Astrocyte (in vitro differentiated cells and primary cell): Measurements from ENCODE around the gene RTL5. TPM values are rescaled to one million over a fixed set of nuclear protein-coding genes. Genes with fewer than 3 reads are reported as not detected.
A peak's percentile ranks its signal among the peaks of the same experiment; 100 is the strongest.

ENCODE experiments used
- DNase-seq: peaks from one replicate; pipeline ENCODE4 v3.0.0-alpha.2; 2010; ENCODE audit warnings: low read depth
- FAIRE-seq: peaks from 2 replicates; lab custom pipeline; 2011; peaks lifted over from hg19 to GRCh38; lab: Jason Lieb, UNC
- H2AFZ ChIP-seq: 2 replicates; pipeline ENCODE4 v1.6.0; 2012; ENCODE audit warnings: low read depth, low read length, inconsistent platforms
- H3K27ac ChIP-seq: 2 replicates; pipeline ENCODE4 v1.5.1; 2011; ENCODE audit warnings: low read depth, low read length, inconsistent platforms
- H3K27me3 ChIP-seq: 2 replicates; pipeline ENCODE4 v1.6.0; 2011; ENCODE audit warnings: low read length, inconsistent platforms; ENCODE audit not compliant: insufficient read depth
- H3K36me3 ChIP-seq: 2 replicates; pipeline ENCODE4 v1.5.1; 2011; ENCODE audit warnings: low read length, inconsistent platforms; ENCODE audit not compliant: insufficient read depth
- H3K4me1 ChIP-seq: 2 replicates; pipeline ENCODE4 v1.5.1; 2011; ENCODE audit warnings: low read length, inconsistent platforms; ENCODE audit not compliant: insufficient read depth
- H3K4me2 ChIP-seq: 2 replicates; pipeline ENCODE4 v1.6.0; 2012; ENCODE audit warnings: low read length, inconsistent platforms
- H3K4me3 ChIP-seq: 2 replicates; pipeline ENCODE4 v1.5.1; 2011; ENCODE audit warnings: low read depth, mild to moderate bottlenecking, low read length, inconsistent platforms; ENCODE audit not compliant: insufficient read depth
- H3K79me2 ChIP-seq: 2 replicates; pipeline ENCODE4 v1.6.0; 2012; ENCODE audit warnings: mild to moderate bottlenecking, low read length, inconsistent platforms; ENCODE audit not compliant: insufficient read depth
- H3K9ac ChIP-seq: 2 replicates; pipeline ENCODE4 v1.6.0; 2012; ENCODE audit warnings: mild to moderate bottlenecking, low read length, inconsistent platforms
- H3K9me3 ChIP-seq: 2 replicates; pipeline ENCODE4 v1.5.1; 2012; ENCODE audit warnings: low read depth, mild to moderate bottlenecking, low read length, inconsistent platforms; ENCODE audit not compliant: insufficient read depth
- H4K20me1 ChIP-seq: 2 replicates; pipeline ENCODE4 v1.6.0; 2012; ENCODE audit warnings: low read length, inconsistent platforms; ENCODE audit not compliant: insufficient read depth
- H3K27ac Mint-ChIP-seq: one replicate; pipeline ENCODE4 v1.8.0; 2021; ENCODE audit warnings: mild to moderate bottlenecking, mixed read lengths; ENCODE audit not compliant: unreplicated experiment
- H3K27me3 Mint-ChIP-seq: one replicate; pipeline ENCODE4 v1.8.0; 2021; ENCODE audit warnings: low read depth, mixed read lengths; ENCODE audit not compliant: unreplicated experiment
- H3K36me3 Mint-ChIP-seq: one replicate; pipeline ENCODE4 v1.8.0; 2021; ENCODE audit warnings: low read depth, mixed read lengths; ENCODE audit not compliant: unreplicated experiment
- H3K4me1 Mint-ChIP-seq: one replicate; pipeline ENCODE4 v1.8.0; 2021; ENCODE audit warnings: low read depth, mixed read lengths; ENCODE audit not compliant: unreplicated experiment
- H3K4me3 Mint-ChIP-seq: one replicate; pipeline ENCODE4 v1.8.0; 2021; ENCODE audit warnings: mild to moderate bottlenecking, moderate library complexity, mixed read lengths; ENCODE audit not compliant: unreplicated experiment
- H3K9me3 Mint-ChIP-seq: one replicate; pipeline ENCODE4 v1.8.0; 2021; ENCODE audit warnings: mild to moderate bottlenecking, mixed read lengths; ENCODE audit not compliant: unreplicated experiment
- CTCF ChIP-seq: IDR thresholded peaks from 2 replicates; pipeline ENCODE4 v1.5.1; 2011; ENCODE audit warnings: low read depth, mild to moderate bottlenecking, inconsistent platforms, low read length, moderate library complexity; ENCODE audit not compliant: insufficient read depth
- EZH2 ChIP-seq: IDR thresholded peaks from 2 replicates; pipeline ENCODE4 v1.6.1; 2012; ENCODE audit warnings: mild to moderate bottlenecking, low read length, inconsistent platforms; ENCODE audit not compliant: insufficient read depth
- total RNA-seq: library from RNA; stranded (reverse); gene quantifications from 2 replicates; pipeline ENCODE4 v1.2.1, GENCODE V29; 2021

The RTL5 gene
- total RNA-seq, 1 donor from 2014 or later: 16.1 TPM

- no peak overlapping the region for H3K27ac ChIP-seq
- H3K4me2 ChIP-seq: no peak overlapping the region
- Mint-ChIP-seq H3K4me1 (no peaks in the 10 kb centered on the region), H3K36me3 (peaks cover 16% of the 10 kb centered on the region), H3K27ac (no peak overlapping the region), H3K4me3 (no peak overlapping the region), H3K9me3 (no peaks in the 10 kb centered on the region), H3K27me3 (no peaks in the 10 kb centered on the region)
- TF ChIP-seq EZH2 (no peak), CTCF (no peak)
- no peak overlapping the region for H3K9ac ChIP-seq
- H3K36me3 ChIP-seq: no peaks in the 10 kb centered on the region
- H3K79me2 ChIP-seq: no peaks in the 10 kb centered on the region
- DNase-seq (no peak), FAIRE-seq (peak; percentile 84)
- H4K20me1 ChIP-seq: no peaks in the 10 kb centered on the region
- no peak overlapping the region for H3K4me3 ChIP-seq
- no peaks in the 10 kb centered on the region for H3K9me3 ChIP-seq
- no peak overlapping the region for H2AFZ ChIP-seq
- no peaks in the 10 kb centered on the region for H3K27me3 ChIP-seq
- no peaks in the 10 kb centered on the region for H3K4me1 ChIP-seq
These were observed 11.3 kb upstream of the RTL5 start for GRCh38 chrX:72142794-72143608.

GRCh38 chrX:72142094-72142793, 10.5 kb upstream of the RTL5 start:
- Mint-ChIP-seq H3K4me1 (no peaks in the 10 kb centered on the region), H3K27ac (no peak overlapping the region), H3K27me3 (no peaks in the 10 kb centered on the region), H3K4me3 (no peak overlapping the region), H3K36me3 (peaks cover 16% of the 10 kb centered on the region), H3K9me3 (no peaks in the 10 kb centered on the region)
- no peak overlapping the region for H2AFZ ChIP-seq
- no peaks in the 10 kb centered on the region for H3K27me3 ChIP-seq
- H3K9me3 ChIP-seq: no peaks in the 10 kb centered on the region
- H3K4me3 ChIP-seq: no peak overlapping the region
- H3K36me3 ChIP-seq: no peaks in the 10 kb centered on the region
- no peaks in the 10 kb centered on the region for H3K79me2 ChIP-seq
- TF ChIP-seq EZH2 (no peak), CTCF (no peak)
- no peaks in the 10 kb centered on the region for H4K20me1 ChIP-seq
- DNase-seq (peak; percentile 57), FAIRE-seq (no peak)
- no peak overlapping the region for H3K9ac ChIP-seq
- H3K4me1 ChIP-seq: no peaks in the 10 kb centered on the region
- H3K27ac ChIP-seq: no peak overlapping the region
- H3K4me2 ChIP-seq: no peak overlapping the region
